AML-193 (cell line): ENCODE results near the gene ERBB3.

Experiments used
- DNase-seq, 2 experiments: peaks; one replicate each; lab custom pipeline; 2025; lab: John Stamatoyannopoulos, UW

The ERBB3 gene

DNA sequence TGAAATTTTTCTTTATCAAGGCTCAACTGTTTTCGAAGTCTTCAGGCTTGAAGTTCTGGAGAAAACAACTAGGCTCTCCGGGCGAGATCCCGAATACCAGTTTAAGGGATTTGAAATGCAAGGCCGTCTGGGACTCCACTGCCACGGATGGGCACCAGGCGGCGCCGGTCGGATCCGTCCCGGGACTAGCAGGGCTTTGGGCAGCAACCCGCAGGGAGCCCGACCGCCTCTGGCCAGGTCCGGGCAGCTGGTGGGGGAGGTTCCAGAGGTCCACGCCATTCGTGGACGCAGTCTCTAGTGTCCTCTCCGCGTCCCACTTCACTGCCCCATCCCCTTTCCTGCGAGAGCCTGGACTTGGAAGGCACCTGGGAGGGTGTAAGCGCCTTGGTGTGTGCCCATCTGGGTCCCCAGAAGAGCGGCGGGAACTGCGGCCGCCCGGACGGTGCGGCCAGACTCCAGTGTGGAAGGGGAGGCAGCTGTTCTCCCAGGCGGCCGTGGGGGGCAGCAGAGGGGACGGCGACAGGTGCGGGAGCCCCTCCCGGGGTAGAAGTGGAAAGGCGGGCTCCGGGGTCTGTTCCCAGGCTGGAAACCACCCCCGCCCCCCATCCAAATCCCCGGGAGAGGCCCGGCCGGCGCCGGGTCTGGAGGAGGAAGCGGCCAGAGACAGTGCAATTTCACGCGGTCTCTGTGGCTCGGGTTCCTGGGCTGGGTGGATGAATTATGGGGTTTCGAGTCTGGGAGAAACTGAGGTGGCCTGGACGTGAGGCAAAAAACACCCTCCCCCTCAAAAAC lies 838 bp upstream of the ERBB3 start:
- DNase-seq: peak; percentile 61 to 63

DNA sequence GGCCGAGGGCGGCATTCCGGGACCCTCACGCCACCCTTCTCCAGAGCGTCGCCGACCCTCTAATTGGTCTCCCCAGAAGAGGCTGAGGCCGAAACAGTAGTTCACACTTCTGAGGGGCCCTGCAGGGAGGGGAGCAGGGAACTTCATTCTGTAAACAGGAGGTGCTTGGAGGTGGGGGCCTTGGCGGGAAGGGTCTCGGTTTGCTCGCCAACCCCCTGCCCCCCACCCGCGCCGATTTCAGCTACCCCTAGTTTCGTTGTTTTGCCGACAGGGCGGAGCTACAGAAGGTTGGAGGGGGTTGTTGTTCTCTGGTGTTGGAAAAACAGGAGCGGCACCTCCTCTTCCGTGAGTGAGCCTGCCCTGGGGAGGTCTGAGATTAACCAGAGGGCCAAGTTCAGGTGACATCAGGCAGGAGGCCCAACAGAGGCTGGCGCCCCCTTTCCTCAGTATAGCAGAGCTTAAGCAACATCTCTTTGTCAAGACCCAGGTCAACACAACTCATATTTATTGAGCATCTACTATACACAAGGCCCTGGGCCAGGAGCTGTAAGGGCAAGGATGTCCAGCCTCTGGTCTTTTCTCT lies 682 bp downstream of the ERBB3 start:
- no peak for DNase-seq

GRCh38 chr12:56081393-56082347 lies 1.7 kb downstream of the ERBB3 start:
- DNase-seq: no peak

DNA sequence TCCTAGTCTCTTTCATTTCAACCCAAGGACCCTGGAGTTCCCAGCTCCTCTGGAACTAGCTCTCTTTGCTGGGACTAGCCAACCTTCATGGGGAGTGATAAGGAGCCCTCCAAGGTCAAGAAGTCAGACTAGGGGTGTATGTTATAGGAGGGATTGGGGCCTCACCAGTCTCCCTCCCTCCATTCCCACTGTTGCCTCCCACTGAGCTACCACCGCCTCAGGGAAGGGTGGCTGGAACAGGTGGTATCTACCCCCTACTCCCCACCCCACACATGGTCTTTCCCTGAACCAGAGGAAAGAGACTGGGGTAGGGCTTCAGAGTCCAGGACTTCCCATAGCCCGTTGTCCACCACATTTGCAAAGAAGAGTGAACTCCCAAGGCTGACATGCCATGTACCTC lies 2.4 kb downstream of the ERBB3 start:
- no peak for DNase-seq

- no peak for DNase-seq
These were observed 3.0 kb downstream of the ERBB3 start for GRCh38 chr12:56082967-56083366.

GRCh38 chr12:56084958-56085543 lies 5.1 kb downstream of the ERBB3 start:
- DNase-seq: peak in 1 of 2 experiments; percentile 17

DNA sequence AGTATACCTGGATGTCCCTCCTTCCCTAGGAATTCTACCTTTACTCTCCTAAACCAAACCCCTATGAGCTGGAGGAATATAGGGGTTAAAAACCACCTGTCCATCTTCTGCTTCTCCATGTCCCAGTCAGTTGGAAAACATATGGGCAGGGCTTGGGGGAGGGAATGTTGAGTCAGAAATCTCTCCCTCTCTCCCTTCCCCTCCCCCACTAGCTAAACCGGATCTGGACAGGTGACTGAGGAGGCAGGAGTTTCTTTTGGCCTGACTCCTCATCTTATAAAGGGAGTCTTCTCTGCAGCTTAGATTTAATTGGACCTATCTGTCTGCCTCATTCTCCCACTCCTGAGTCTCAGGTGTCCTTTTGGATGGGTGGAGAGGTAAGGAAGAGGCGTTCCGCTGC lies 6.1 kb downstream of the ERBB3 start:
- no peak for DNase-seq

- no peak for DNase-seq
These were observed 6.6 kb downstream of the ERBB3 start for GRCh38 chr12:56086608-56087007.

GRCh38 chr12:56087220-56087619 lies 7.3 kb downstream of the ERBB3 start:
- no peak for DNase-seq

GRCh38 chr12:56097738-56098137 lies 17.8 kb downstream of the ERBB3 start:
- no peak for DNase-seq

- no peak for DNase-seq
These were observed 18.6 kb downstream of the ERBB3 start for GRCh38 chr12:56098592-56098991.

GRCh38 chr12:56099787-56100186 lies 19.8 kb downstream of the ERBB3 start:
- DNase-seq: no peak

DNA sequence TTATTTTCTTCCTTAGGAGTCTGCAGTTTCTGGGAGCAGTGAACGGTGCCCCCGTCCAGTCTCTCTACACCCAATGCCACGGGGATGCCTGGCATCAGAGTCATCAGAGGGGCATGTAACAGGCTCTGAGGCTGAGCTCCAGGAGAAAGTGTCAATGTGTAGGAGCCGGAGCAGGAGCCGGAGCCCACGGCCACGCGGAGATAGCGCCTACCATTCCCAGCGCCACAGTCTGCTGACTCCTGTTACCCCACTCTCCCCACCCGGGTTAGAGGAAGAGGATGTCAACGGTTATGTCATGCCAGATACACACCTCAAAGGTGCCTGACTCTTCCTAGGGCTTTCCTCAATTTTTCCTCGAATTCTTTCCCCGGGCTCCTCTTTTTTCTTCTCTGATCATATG lies 21.1 kb downstream of the ERBB3 start:
- no peak for DNase-seq

- no peak for DNase-seq
These were observed 22.7 kb downstream of the ERBB3 start for GRCh38 chr12:56102683-56103065.

GRCh38 chr12:56103066-56103711 lies 23.2 kb downstream of the ERBB3 start:
- no peak for DNase-seq

- no peak for DNase-seq
These were observed 23.8 kb downstream of the ERBB3 start for GRCh38 chr12:56103823-56104108.

DNA sequence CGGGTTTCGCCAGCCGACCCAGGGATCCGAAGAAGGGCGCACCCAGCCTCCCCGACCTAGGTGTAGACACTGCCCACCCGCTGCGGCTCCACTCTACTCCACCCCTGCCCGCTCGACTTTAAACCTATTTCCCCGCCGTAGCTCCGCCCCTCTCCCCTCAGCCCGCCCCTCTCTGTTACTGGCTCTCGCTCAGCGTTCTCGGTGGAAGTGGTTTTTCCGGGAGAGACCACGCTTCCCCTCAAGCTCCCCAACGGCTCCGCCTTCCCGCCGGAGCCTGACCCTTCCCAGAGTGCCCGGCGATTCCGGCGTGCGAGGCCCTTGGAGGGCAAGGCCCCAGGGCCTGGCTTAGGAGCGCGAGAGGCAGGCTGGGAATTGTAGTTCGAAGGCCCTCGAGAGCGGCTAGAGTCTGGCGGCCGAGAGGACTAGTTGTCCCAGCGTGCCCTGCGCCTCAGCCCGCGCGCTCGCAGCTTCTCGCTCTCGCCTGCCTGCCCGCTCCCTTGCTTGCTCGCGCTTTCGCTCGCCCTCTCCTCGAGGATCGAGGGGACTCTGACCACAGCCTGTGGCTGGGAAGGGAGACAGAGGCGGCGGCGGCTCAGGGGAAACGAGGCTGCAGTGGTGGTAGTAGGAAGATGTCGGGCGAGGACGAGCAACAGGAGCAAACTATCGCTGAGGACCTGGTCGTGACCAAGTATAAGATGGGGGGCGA lies 24.3 kb downstream of the ERBB3 start, which contains the start of gene PA2G4:
Gene PA2G4 (plus strand): TSS at position 451 of the 706 bp plus-strand sequence. CDS start 179 bp downstream, at position 630.
- DNase-seq: peak; percentile 96 to 97

DNA sequence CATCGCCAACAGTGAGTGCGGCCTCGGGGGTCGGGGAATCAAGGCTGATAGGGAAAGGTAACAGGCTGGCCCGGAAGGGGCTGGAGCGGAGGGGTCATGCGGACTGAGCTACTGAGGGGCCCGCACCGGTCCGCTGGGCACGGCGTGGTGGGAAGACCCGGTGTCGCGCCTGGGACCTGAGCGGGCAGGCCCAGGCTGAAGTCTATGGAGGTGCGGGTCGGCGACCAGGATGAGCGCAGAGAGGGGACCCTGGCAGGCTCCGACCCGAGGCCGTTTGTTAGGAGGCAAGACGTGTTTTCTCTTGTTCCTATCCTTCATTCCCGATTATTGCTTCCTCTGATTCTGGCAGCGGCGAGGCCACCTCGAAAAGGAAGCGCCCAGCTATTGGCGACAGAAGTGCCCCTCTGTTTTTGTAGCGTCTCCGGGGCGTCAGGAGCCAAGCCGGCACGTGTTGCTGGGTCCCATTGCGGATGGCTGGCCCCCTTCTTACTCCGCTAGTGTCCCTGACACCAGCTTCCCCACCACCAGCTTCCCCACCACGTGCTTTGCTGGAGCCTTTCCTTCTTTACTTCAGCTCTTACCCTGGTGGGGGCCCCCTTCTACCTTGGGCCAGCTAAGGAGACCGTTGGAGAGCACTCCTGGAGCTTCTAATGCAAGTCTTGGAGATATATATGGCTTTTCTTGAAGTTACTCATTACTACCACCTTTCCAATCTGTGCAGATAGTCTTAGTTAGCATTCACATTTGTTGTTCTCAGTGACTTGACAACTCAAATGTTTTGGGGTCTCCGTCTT lies 25.0 kb downstream of the ERBB3 start:
- peak; percentile 7 to 17 for DNase-seq

GRCh38 chr12:56105609-56105902 lies 25.6 kb downstream of the ERBB3 start:
- no peak for DNase-seq

GRCh38 chr12:56107242-56107641 lies 27.3 kb downstream of the ERBB3 start:
- DNase-seq: no peak

DNA sequence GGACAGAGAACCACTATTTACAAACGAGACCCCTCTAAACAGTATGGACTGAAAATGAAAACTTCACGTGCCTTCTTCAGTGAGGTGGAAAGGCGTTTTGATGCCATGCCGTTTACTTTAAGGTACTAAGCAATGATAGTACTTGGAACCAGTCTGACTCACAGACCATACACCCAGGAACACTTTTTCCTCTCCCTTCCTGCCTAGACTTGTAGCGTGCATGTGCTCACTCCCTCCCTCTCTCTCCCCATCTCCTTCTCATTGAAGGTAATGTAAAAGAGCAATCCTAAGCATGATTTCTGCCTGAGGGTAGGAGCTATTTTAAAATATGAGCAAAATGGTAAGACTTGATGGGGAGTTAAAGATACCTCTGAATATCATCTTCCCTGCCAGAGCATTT lies 30.6 kb downstream of the ERBB3 start:
- DNase-seq: no peak
